SK-N-SH (cell line): ENCODE measurements around the gene KRTAP22-2.

Experiments
- POLR2AphosphoS5 ChIP-seq: IDR thresholded peaks from 2 replicates; pipeline ENCODE4 v1.6.1; 2012; ENCODE audit warnings: low read depth, low read length
- TCF12 ChIP-seq: IDR thresholded peaks from 2 replicates; pipeline ENCODE4 v1.4.0; 2012
- TF ChIP-seq, protein P1 (sequence below): fragments of 150-350 bp; IDR thresholded peaks from 2 replicates; pipeline ENCODE4 v1.6.1; 2016; ENCODE audit warnings: mild to moderate bottlenecking, low read depth, low read length

DNA sequence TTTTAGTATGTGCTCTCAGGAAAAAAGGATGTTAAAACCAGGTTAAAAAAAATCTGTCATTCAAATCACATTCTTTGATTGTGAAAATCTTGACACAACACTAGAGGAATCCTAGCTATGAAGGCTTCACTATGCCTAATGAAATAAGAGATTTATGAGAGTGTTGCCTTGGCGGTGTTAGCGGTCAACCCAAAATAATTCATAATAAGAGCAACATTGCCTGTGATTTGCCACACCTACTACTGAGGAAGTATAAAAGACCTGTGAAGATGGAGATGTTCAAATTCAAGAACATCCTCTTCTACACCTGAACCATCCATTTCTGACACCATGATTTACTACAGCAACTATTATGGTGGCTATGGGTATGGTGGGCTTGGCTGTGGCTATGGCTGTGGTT lies 25.9 kb upstream of the KRTAP22-2 start, which contains the start of gene KRTAP20-1:
- TF ChIP-seq, protein P1, sequence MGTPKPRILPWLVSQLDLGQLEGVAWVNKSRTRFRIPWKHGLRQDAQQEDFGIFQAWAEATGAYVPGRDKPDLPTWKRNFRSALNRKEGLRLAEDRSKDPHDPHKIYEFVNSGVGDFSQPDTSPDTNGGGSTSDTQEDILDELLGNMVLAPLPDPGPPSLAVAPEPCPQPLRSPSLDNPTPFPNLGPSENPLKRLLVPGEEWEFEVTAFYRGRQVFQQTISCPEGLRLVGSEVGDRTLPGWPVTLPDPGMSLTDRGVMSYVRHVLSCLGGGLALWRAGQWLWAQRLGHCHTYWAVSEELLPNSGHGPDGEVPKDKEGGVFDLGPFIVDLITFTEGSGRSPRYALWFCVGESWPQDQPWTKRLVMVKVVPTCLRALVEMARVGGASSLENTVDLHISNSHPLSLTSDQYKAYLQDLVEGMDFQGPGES: no peak
- TF ChIP-seq POLR2AphosphoS5 (no peak), TCF12 (no peak)
